ENCODE results near the gene SRGAP1. TPM values are rescaled to one million over a fixed set of nuclear protein-coding genes. Genes with fewer than 3 reads are reported as not detected.
A peak's percentile ranks its signal among the peaks of the same experiment; 100 is the strongest.

Gene SRGAP1
- total and polyA plus RNA-seq, 2 experiments from 2014 or later, result 13.0 to 29.4 TPM

DNA sequence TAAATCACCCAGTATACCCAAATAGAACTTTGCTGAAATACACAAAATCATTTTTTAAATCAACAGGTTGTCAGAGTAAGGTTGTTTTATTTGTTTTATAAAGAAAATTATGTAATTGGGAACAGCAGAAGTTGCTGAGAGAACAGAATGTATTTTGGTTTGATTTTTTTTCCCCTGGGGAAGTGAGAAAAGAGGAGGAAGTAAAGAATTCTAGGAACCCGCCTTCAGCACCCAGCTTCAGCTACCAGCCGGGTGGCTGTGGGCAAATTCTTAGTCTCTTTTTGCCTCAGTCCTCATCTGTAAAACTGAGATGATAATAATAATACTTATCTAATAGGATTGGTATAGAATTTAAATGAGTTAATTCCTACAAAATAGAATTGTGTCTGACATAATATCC, 119.4 kb downstream of the SRGAP1 start:
- in situ Hi-C loops (cut with MboI), result no loop called here
- no peak for TF ChIP-seq EZH2 (IDR thresholded peaks at IDR 0.05; ENCODE audit: insufficient read depth, poor library complexity, severe bottlenecking)
- TF ChIP-seq EZH2phosphoT487 (IDR thresholded peaks at IDR 0.05; ENCODE audit: insufficient read depth, low read depth), result no peak
- no peak for DNase-seq
- Histone ChIP-seq H3K9ac (no peak overlapping the region), H3K9me3 (ENCODE audit: low read depth) (no peaks in the 10 kb centered on the region), H3K27ac (no peak overlapping the region), H3F3A (ENCODE audit: insufficient read depth) (peaks cover 32% of the 10 kb centered on the region), H3K4me3 (no peak overlapping the region), H3K36me3 (ENCODE audit: low read depth) (no peaks in the 10 kb centered on the region), H3K27me3 (replicated peaks; ENCODE audit: insufficient read depth) (no peaks in the 10 kb centered on the region), H3K79me2 (ENCODE audit: insufficient read depth) (peaks cover 100% of the 10 kb centered on the region), H4K20me1 (ENCODE audit: insufficient read depth) (no peaks in the 10 kb centered on the region), H3K4me1 (ENCODE audit: insufficient read depth) (peaks cover 52% of the 10 kb centered on the region), H3K9me2 (ENCODE audit: insufficient read depth) (no peaks in the 10 kb centered on the region), H2AFZ (no peak overlapping the region), H3K4me2 (ENCODE audit: unreplicated experiment) (no peak overlapping the region)
- 82 to 87% methylated on average over 2 of the region's 2 CpGs for WGBS, 2 experiments (ENCODE audit: low coverage in 1 of 2, low lambda C conversion rate in 2 of 2, missing lambda C conversion rate in 2 of 2)

DNA sequence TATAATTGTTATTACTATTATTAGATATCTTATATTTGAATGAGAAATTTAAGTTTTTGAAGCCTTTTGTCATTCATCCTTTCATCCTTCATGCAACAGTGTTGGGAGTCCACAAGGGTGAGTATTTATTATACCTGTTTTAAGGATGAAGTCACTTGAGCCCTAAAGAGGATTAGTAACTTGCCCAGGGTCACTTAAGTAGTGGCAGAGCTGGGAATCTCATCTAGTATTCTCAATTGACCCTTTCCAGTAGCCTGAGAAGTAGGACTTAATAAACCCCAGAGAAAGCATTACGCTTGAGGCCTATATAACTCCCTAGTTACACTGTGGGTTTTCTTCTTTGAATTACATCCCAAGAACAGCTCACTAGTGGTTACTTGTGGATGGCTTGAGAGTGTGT, 119.8 kb downstream of the SRGAP1 start:
- TF ChIP-seq EZH2 (IDR thresholded peaks at IDR 0.05; ENCODE audit: insufficient read depth, poor library complexity, severe bottlenecking) (no peak), EZH2phosphoT487 (IDR thresholded peaks at IDR 0.05; ENCODE audit: insufficient read depth, low read depth) (no peak)
- Histone ChIP-seq H3K79me2 (ENCODE audit: insufficient read depth) (peaks cover 100% of the 10 kb centered on the region), H3K4me2 (ENCODE audit: unreplicated experiment) (no peak overlapping the region), H4K20me1 (ENCODE audit: insufficient read depth) (no peaks in the 10 kb centered on the region), H2AFZ (no peak overlapping the region), H3K9me2 (ENCODE audit: insufficient read depth) (no peaks in the 10 kb centered on the region), H3K36me3 (ENCODE audit: low read depth) (no peaks in the 10 kb centered on the region), H3K9me3 (ENCODE audit: low read depth) (no peaks in the 10 kb centered on the region), H3K4me3 (no peak overlapping the region), H3K4me1 (ENCODE audit: insufficient read depth) (peaks cover 53% of the 10 kb centered on the region), H3K27me3 (replicated peaks; ENCODE audit: insufficient read depth) (no peaks in the 10 kb centered on the region), H3K9ac (no peak overlapping the region), H3K27ac (no peak overlapping the region), H3F3A (ENCODE audit: insufficient read depth) (peaks cover 36% of the 10 kb centered on the region)
- 100% methylated on average over 1 of the region's 1 CpG for WGBS, 2 experiments (ENCODE audit: low coverage in 1 of 2, low lambda C conversion rate in 2 of 2, missing lambda C conversion rate in 2 of 2)
- no peak for DNase-seq
- in situ Hi-C loops (cut with MboI), result no loop called here

DNA sequence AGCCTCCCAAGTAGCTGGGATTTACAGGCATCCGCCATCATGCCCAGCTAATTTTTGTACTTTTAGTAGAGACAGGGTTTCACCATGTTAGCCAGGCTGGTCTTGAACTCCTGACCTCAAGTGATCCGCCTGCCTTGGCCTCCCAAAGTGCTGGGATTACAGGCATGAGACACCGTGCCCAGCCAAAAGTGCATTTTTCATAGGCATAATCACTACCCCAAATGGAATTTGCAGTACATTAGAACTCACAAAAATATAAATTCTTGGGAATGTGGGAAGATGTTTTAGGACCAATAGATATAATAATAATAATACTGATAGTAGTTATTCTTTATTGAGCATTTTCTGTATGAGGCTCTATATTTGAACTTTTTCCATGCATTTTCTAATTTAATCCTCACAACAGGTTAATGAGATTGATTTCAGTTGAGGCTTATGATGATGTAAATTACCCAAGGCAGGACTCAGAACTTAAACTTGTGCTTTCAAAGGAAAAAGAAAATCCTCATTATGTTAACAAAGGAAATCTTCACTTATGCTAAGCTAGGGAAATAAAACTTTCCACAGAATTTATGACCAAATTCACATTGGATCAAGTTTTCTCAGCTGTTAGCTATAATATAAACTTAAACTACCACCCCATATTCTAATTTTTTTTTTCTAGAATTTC, 121.6 kb downstream of the SRGAP1 start:
- Histone ChIP-seq H3K9me2 (ENCODE audit: insufficient read depth) (no peaks in the 10 kb centered on the region), H3K4me3 (no peak overlapping the region), H3K4me1 (ENCODE audit: insufficient read depth) (peaks cover 61% of the 10 kb centered on the region), H3K79me2 (ENCODE audit: insufficient read depth) (peaks cover 100% of the 10 kb centered on the region), H2AFZ (no peak overlapping the region), H3K9me3 (ENCODE audit: low read depth) (no peaks in the 10 kb centered on the region), H3K27me3 (replicated peaks; ENCODE audit: insufficient read depth) (no peaks in the 10 kb centered on the region), H3K27ac (peak overlapping the region; percentile 89), H4K20me1 (ENCODE audit: insufficient read depth) (no peaks in the 10 kb centered on the region), H3K4me2 (ENCODE audit: unreplicated experiment) (no peak overlapping the region), H3K36me3 (ENCODE audit: low read depth) (no peaks in the 10 kb centered on the region), H3F3A (ENCODE audit: insufficient read depth) (peaks cover 36% of the 10 kb centered on the region), H3K9ac (peak overlapping the region; percentile 52; the same call in 1 of the 2 replicates)
- DNase-seq, result peak; percentile 50
- 54 to 61% methylated on average over 3 of the region's 3 CpGs for WGBS, 2 experiments (ENCODE audit: low coverage in 1 of 2, low lambda C conversion rate in 2 of 2, missing lambda C conversion rate in 2 of 2)
- in situ Hi-C loops (cut with MboI), result no loop called here
- TF ChIP-seq EZH2phosphoT487 (IDR thresholded peaks at IDR 0.05; ENCODE audit: insufficient read depth, low read depth) (no peak), EZH2 (IDR thresholded peaks at IDR 0.05; ENCODE audit: insufficient read depth, poor library complexity, severe bottlenecking) (no peak)

DNA sequence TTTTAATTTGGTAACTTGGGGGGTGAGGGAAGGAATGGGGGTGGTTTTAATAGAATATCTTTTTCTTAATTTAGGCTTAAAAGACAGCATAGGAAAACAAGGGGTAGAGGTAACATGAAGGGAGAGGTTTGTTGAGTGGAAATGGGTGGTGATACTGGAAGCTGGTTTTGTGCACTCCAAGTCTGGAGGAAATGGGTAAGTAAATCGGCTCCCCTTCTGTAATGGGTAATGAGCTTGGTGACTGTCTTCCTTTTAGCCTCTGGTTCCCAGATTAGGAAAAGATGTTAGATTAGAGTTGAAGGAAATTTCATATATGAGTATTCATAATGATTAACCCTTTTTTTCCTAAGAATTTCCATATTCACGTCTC, 122.1 kb downstream of the SRGAP1 start:
- WGBS, 2 experiments (ENCODE audit: low coverage in 1 of 2, low lambda C conversion rate in 2 of 2, missing lambda C conversion rate in 2 of 2), result 100% methylated on average over 2 of the region's 2 CpGs
- peaks cover 100% of the 10 kb centered on the region for H3K79me2 ChIP-seq (ENCODE audit: insufficient read depth)
- H3K27me3 ChIP-seq (replicated peaks; ENCODE audit: insufficient read depth), result no peaks in the 10 kb centered on the region
- H4K20me1 ChIP-seq (ENCODE audit: insufficient read depth), result no peaks in the 10 kb centered on the region
- in situ Hi-C loops (cut with MboI), result no loop called here
- no peak overlapping the region for H2AFZ ChIP-seq
- no peak overlapping the region for H3K4me3 ChIP-seq
- peaks cover 64% of the 10 kb centered on the region for H3K4me1 ChIP-seq (ENCODE audit: insufficient read depth)
- no peak for DNase-seq
- H3K9ac ChIP-seq, result peak overlapping the region; percentile 52; the same call in 1 of the 2 replicates
- no peak overlapping the region for H3K4me2 ChIP-seq (ENCODE audit: unreplicated experiment)
- H3K9me2 ChIP-seq (ENCODE audit: insufficient read depth), result no peaks in the 10 kb centered on the region
- no peaks in the 10 kb centered on the region for H3K9me3 ChIP-seq (ENCODE audit: low read depth)
- H3K36me3 ChIP-seq (ENCODE audit: low read depth), result no peaks in the 10 kb centered on the region
- peaks cover 41% of the 10 kb centered on the region for H3F3A ChIP-seq (ENCODE audit: insufficient read depth)
- peak overlapping the region; percentile 89 for H3K27ac ChIP-seq
- TF ChIP-seq EZH2 (IDR thresholded peaks at IDR 0.05; ENCODE audit: insufficient read depth, poor library complexity, severe bottlenecking) (no peak), EZH2phosphoT487 (IDR thresholded peaks at IDR 0.05; ENCODE audit: insufficient read depth, low read depth) (no peak)
